Measurements from ENCODE around the gene PRSS56.

Gene PRSS56

DNA sequence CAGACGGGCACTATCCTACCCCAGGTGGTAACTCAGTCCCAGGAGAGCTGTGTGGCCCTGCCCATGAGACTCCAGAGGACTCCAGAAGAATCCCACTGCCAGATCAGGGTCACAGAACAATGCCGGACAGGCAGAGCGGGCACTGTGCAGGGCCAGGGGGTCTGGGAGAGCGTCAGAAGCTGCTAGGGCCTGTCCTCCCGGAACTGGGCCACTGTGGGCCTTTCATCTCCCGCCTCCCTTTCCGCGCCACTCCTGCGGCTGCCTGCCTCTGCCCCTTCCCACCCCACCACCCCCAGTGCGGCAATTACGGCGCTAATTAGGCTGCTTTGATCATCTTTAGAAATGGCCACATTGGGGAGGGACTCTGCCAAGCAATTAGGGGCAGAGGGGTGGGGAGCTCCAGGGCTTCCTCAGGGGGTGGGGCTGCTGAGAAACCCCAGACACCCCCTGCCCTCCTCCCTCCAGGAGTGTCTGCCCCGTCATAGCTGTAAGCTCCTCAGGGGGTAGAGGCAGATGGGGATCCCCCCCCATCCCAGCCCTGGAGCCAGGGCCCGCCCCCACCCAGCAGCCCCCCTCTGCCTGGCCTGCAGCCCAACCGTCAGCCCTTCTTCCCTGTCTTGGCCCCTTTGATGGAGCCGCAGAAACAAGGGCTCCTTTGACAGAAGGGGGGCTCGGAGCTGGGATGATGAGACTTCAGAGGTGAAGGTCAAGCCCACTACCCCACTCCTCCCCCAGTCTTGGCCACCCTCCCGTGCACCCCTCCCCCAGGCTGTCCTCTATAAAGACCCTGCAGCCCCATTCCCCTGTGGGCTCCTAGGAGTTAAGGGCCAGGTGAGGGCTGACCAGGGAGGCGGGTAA lies at the start of gene PRSS56:
Gene PRSS56, plus strand, starts transcription at position 808 of the 858 bp plus-strand sequence. CDS start 211 bp downstream, outside the sequence.
- no peak for DNase-seq (ENCODE audit: low read depth in 2 of 2)

- DNase-seq (ENCODE audit: low read depth in 2 of 2), result no peak
Measured at GRCh38 chr2:232473467-232473890, 46.7 kb upstream of the PRSS56 start.

GRCh38 chr2:232476045-232476444 lies 44.1 kb upstream of the PRSS56 start:
- no peak for DNase-seq (ENCODE audit: low read depth in 2 of 2)

DNA sequence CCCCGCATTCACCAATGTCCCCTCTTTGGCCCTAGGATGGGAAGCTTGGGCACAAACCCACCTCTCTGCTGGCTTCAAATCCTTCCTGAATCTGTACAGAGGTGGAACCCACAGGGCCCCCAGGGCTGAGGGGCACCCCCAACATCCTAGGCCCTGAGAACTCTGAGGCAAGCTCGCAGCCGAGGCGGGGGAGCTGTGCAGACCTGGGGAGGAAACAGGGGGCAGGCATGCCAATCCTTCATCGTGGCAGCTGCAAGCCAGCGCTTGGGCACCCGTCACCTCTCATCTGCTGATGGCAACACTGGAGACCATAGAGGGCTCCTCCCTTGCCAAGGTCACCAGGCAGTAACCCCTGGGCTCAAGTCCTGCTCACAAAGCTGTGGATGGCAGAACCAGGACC lies 43.4 kb upstream of the PRSS56 start:
- DNase-seq (ENCODE audit: low read depth in 2 of 2), result no peak

DNA sequence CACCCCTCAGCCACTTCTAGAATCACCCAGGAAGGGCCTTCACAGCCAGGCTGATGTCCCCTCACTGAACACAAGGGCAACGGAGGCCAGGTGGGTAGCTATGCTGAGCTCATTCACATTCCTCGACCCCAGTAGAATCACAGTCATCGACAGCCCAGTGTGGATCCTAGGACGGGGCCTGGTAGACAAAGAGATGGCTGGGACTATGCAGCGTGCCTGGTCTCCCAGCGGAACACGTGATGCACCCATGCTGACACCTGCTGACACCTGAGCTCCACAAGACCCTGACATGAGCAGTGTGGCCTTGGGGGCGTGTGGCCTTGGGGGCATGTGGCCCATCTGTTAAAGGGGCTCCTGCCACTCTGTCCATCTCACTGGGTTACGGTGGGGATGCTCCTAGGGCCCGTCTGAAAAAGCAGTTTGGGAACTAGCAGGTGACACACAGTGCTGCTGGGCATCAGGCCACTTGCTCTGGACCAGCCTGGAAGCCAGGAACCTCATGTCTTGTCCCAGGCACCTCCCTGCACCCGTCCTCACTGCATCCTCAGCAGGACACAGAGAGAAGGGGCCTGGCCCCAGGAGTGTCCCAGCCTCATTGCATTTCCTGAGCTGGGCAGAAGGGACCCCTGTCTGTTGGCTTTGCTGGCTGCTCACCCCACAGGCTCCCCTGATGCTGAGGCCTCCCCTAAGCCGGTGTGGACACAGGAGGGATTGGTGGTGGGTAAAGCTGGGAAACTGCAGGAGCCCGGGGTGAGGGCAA lies 42.3 kb upstream of the PRSS56 start:
- DNase-seq (ENCODE audit: low read depth in 2 of 2), result no peak

GRCh38 chr2:232478571-232479340 lies 41.4 kb upstream of the PRSS56 start:
- no peak for DNase-seq (ENCODE audit: low read depth in 2 of 2)

DNA sequence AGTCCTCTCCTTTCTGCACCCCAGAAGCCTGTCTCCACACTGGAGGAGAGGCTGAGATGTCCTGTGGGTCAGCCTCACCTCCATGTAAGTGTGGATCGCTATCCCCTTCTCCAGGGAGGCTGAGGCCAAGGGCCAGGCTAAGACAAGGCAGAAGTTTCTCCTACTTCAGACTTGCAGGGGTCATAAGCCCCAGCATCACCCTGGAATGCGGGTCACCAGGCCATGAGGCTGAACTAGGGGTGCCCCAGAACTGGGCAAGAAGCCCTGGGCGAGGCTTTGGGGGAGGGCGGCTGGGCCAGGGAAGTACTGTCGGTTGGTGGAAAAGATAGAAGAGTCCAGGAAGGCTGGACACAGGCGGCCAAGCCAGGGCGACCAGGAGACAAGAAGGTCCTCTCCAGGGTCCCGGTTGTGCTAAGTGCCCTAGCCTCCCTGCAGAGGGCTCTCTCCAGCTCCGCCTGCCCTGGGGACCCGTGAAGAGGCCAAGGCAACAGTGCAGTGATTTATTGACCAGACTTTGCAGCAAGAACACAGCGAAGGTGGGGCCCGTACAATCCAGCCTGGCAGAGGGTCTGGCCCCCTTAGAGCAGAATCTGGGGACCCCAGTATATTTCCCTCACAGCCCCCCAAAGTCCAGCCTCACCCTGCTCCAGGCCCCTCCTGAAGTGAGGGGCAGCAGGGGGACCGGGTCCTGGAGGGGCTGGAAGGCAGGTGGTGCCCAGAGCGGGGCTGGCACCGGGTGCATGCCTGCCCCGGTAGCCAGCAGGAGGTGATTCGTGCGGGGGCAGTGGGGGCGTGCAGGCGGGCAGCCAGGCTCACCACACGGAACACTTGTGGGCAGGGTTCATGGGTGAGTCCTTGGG lies 40.6 kb upstream of the PRSS56 start:
- DNase-seq (ENCODE audit: low read depth in 2 of 2), result no peak

DNA sequence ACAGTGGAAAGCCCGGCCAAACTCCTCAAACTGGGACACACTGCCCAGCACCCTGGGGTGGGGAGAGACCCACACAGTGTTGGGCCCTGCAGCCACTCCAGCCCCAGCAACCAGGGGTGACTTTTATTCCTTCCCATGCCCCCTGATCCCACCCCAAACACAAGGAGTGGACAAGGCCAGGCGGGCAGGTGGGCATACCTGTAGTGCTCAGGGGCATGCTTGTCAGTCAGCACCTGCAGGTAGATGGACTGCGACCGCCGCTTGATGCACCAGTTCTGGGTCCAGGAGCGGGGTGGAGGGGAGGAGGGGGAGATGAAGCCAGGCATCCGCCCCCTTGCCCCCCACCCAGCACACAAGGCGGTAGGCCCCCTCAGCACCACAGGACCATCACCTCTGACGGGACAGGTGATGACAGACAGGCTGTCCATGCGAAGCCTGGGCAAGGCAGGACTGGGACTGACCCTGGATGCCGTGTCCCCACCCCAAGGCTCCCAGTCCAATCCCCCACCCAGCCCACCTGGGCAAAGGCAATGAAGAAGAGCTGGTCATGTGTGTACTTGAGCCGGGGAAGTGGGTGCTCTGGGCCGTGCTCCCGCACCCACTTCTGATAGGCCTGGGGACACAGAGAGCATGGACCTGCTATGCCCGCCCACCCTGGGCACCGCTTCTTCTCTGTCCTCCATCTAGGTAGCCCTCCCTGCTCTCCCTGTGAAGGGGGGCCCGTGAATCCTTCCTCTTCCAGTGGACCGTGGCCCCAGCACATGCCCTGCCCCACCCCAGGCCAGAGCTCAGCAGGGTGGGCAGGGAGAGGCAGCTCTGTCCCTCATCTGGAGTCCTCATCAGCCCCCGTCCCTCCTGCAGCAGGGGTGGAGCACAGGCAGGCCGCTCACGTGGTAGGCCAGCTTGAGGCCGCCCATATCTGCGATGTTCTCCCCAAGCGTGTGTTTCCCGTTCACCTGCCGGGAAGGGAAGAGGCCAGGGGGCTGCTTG lies 39.7 kb upstream of the PRSS56 start:
- DNase-seq (ENCODE audit: low read depth in 2 of 2), result no peak

DNA sequence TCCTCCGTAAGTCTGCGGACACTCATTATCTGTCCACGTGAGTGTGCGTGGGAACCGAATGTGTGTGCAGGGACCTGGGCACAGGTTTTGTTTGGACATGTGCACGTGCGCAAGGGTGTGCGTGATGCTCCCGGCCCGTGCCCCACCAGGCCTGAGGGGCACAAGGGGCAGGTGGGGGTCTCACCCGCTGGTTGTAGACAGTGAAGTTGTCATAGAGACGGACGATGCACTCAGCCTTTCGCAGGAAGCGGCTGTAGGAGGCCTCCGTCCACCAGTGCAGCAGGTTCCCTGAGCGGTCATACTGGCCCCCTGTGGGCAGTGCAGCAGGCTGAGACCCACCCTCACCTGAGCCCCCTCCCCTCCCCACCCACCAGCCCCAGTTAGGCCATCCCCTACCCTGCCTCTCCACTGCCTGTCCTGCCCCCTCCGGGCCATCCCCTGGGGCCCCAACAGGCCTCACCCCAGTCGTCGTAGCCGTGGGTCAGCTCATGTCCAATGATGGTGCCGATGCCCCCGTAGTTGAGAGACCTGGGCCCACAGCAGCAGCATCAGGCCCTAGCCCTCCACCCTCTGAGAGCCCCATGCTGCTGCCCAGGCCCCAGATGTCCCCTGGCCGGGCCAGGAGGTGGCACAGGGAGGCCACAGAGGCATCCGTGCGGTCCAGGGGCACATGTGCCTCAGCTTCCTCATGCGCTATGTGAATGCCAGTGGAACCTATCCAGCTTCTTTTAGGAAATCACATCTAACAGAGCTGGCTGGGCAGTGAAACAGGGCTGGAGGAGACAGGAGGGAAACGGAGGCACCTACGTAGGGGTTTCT lies 38.7 kb upstream of the PRSS56 start:
- DNase-seq (ENCODE audit: low read depth in 2 of 2), result no peak

- DNase-seq (ENCODE audit: low read depth in 2 of 2), result no peak
Measured at GRCh38 chr2:232482301-232483238, 37.6 kb upstream of the PRSS56 start.

DNA sequence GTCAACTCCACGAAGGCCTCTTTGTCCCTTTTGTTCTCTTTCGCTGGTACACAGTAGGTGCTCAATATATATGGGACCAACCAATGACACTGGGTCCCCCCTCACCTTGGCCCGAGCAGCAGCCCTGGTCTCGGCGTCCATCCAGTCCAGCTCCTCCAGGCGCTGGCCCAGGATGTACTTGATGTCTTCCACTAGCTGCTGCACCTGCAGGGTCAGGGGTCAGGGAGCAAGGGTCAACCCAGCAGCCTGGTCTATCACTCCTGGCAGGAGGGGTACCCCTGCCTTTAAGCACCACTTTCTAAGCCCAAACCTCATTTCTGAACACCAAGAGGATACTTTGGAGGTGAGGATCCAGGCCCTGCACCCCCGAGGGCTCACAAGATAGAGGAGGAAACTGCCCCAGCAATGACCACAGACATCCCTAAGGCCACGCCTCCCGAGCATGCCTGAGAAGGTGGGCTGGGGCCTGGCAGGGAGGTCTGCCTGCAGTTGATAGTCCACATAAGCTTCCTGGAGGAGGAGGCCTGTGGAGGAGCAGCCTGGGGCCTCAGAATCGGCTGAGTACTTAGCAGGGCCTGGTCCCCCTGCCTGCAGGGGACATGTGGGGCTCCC lies 36.8 kb upstream of the PRSS56 start:
- no peak for DNase-seq (ENCODE audit: low read depth in 2 of 2)

- no peak for DNase-seq (ENCODE audit: low read depth in 2 of 2)
Measured at GRCh38 chr2:232483923-232484627, 36.1 kb upstream of the PRSS56 start.

GRCh38 chr2:232484628-232485347 lies 35.4 kb upstream of the PRSS56 start:
- no peak for DNase-seq (ENCODE audit: low read depth in 2 of 2)

DNA sequence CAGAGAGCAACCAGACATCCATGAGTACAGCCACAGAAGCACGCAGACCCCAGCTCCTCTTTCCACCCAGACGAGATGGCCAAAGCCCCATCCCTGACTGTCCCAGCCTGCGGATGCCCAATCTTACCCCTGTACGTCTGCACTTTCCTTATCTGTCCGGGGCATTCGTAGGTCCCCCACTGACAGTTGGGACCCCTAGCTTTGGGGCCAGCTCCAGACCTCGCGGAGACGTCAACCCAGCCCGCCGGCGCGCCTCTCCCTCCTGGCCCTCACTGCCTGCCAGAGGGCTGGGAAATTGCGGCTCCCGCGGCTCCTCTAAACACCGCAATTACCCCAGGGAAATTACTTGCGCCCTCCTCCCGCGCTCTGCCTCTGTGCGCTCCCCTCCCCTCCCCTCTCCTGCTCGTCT lies 34.8 kb upstream of the PRSS56 start:
- DNase-seq (ENCODE audit: low read depth in 2 of 2), result no peak

DNA sequence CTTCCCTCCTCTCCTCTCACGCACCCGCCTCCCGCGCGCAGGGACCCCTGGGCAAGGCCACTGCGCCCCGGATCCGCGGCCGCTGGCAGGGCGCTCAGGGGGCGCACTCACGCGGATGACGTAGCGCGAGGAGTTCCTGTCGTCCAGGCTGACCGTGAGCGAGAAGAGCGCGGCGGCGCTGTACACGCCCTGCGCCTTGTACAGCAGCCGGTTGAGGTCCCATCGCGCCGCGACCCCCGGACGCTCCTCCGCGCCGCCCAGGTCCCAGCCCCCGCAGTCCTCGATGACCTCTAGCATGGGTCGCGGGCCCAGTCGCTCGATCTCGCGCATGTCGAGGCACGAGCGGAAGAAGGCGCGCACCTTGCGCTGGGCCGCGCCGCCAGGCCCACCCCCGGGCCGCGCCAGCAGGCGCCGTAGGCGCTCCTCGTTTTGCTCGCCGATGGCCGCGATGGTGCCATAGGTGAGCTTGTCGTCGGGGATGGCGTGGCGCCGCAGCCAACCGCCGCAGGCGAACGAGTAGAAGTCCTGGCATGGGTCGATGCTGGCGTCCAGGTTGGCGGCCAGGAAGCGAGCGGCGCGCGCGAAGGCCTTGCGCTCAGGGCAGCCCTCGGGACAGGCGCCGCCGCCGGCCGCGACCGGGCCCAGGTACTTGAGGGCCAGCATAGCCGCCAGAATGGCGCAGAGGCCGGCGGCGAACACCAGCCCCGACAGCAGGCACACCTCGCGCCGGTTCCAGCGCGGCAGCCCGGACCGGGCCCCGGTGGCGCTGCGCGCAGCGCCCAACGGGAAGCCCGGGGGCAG lies 34.2 kb upstream of the PRSS56 start:
- DNase-seq (ENCODE audit: low read depth in 2 of 2), result no peak
